NCI-H2196 treated with DMSO at 0.1 percent for 48 hours (cell line): ENCODE measurements around the gene SP8.
A peak's percentile ranks its signal among the peaks of the same experiment; 100 is the strongest.

Source experiments
- DNase-seq: peaks from one replicate; lab custom pipeline; 2025; ENCODE audit not compliant: unreplicated experiment; lab: John Stamatoyannopoulos, UW

SP8 gene

DNA sequence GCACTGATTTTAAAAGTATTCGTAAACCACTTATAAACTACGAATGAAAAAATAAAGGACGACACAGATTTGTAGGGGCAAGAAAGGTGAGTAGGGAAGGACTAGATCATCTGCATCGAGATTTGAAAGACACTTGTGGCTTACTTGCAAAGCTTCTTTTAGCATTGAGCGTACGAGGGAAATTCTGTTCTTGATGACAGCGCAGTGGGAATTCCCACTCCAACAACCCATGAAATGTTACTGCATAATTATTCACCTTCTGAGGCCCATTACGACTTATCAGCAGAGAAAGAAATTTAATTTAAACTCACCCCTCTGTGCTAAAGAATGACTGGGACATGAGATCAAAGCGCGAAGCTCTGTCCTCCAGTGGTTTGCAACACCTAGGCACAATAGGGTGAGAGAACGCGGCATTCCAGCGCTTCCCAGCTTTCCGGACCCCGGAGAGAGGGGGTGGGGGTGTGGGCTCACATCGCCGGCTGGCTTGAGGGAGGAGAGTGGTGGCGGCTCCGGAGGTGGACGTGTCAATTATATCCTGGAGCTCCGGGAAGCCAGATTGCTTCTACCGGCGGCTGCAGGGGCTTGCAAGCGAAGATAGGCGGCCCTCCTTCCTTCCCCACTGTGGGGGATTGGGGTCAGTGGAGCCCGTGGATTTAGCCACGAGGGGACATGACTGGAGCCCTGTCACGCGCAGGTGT, 10.3 kb downstream of the SP8 start:
- DNase-seq: no peak

DNA sequence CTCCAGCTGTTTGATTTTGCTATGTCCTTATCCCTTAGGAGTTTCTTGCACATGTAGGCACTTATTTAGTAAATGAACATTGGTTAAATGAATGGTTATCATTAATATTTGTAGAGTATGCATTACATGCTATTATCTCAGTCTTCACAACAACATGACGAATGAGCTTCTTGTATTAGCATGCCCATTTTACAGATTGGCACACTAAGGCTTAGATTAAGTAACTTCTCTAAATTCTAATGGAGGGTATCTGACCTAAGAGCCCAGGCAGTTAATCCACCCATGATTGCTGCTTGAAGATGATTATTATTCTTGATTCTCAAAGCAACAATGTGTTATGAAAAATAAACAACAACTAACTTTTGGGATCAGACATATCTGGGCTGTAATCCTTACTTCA, 32.7 kb downstream of the SP8 start:
- DNase-seq: no peak

DNA sequence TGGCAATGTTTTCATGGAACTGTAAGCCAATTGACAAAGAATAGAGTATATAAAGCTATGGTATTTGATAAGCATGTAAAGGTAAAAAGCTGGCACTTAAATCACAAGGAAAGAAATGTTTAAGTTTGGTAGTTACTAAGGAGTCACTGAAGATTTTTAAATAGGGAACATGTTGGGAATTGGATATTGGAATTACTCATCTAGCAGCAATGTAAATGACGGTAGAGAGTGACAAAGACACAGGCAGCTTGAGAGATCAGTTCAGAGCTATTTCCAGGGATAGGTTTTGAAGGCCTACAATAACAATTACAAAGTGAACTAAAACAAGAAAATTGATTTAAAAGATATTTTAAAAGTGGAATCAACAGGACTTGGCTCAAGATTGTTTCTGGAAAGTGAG, 36.8 kb downstream of the SP8 start:
- DNase-seq: no peak

DNA sequence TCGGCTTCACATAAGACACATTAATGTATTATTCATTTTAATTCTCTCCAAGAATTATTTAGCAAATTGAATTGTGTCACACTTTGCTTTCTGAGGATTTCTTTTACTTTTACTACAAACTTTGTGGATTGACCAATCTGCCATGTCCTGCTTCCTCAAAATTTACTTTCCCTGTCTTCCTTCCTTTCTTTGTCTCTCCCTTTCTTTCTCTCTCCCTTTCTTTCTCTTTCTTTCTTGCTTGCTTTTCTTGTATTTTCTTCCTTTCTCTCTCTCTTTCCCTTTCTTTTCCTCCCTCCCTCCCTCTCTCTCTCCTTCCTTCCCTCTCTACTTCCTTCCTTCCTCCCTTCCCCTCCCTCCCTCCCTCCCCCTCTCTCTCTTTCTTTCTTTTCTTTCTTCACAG, 37.8 kb downstream of the SP8 start:
- DNase-seq: no peak

DNA sequence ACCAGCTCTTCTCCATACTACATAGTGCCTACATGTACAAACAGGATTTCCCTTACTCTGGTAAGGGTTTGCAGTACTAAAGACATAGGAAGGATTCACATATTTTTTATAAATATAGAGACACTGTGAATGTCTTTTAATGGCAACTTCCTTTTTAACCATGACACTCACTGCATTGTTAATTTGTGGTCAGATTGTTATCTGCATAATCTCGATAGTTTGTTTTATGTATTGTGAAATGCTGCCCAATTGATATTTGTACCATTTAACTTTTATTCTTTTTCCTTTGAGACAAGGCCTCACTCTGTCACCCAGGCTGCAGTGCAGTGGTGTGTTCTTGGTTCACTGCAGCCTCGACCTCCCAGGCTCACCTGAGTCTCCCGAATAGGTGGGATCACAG, 39.7 kb downstream of the SP8 start:
- no peak for DNase-seq

DNA sequence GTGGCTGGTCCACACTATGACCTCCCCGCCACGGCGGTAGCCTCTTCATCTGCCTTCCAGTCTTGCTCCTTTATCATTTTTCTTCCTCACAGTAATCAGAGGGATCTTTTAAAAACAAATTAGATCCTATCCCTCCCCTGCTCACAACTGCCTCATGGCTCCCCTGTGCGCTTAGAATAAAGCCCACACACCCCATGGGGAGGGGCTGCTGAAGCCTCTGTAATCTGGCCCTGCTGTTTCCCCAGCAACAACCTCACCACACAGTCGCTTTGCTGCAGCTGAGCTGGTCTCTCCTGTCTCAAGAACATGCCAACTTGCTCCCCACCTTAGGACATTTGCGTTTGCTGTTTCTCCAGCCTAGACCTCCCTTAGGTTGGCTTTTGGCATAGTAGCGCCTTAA, 41.0 kb downstream of the SP8 start:
- DNase-seq: no peak

DNA sequence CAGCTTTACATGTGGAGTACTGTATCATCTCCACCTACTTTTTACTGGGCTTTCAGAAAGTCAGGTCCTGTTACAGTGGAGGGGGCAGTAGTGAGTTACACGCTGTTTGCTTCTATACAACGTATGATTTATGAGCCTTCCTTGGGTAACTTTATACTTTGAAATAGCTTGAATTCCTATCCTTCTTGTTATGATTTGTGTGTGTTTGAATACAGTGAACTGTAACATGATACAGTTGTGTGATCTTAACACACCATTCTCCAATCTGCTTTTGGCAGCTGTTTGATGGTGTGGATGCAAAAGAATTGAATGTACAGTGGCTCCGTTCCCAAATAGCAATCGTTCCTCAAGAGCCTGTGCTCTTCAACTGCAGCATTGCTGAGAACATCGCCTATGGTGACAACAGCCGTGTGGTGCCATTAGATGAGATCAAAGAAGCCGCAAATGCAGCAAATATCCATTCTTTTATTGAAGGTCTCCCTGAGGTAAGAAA, 41.7 kb downstream of the SP8 start:
- peak; percentile 9 for DNase-seq

DNA sequence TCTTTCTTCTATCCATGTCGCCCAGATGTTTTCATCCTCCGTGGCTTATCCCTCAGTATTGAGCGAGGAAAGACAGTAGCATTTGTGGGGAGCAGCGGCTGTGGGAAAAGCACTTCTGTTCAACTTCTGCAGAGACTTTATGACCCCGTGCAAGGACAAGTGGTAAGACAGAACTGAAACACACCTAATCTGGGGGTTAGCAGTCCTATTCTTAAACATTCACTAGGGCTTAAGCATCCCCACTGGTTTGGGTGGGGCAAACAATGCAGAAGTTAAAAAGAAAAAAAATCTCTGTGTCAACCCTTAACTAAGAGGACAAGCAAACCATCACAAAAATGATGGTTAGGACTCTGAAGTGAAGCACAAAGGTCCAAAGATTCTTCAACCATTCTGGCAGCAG, 43.8 kb downstream of the SP8 start:
- DNase-seq: no peak

DNA sequence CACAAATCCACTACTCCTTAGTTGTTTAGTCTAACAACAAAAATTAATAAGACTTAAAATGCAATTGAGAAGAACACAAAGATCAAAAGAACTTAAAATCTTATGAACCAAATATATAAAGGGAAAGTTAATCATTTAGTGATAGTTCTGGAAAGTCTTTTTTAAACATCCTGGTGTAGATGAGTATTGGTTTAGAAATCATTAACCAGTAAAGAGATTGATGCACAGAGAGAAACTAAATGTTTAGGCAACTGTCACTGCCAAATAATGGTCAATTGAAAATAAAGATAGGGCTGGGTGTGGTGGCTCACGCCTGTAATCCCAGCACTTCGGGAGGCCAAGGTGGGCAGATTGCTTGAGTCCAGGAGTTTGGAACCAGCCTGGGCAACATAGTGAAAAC, 44.9 kb downstream of the SP8 start:
- DNase-seq: no peak

DNA sequence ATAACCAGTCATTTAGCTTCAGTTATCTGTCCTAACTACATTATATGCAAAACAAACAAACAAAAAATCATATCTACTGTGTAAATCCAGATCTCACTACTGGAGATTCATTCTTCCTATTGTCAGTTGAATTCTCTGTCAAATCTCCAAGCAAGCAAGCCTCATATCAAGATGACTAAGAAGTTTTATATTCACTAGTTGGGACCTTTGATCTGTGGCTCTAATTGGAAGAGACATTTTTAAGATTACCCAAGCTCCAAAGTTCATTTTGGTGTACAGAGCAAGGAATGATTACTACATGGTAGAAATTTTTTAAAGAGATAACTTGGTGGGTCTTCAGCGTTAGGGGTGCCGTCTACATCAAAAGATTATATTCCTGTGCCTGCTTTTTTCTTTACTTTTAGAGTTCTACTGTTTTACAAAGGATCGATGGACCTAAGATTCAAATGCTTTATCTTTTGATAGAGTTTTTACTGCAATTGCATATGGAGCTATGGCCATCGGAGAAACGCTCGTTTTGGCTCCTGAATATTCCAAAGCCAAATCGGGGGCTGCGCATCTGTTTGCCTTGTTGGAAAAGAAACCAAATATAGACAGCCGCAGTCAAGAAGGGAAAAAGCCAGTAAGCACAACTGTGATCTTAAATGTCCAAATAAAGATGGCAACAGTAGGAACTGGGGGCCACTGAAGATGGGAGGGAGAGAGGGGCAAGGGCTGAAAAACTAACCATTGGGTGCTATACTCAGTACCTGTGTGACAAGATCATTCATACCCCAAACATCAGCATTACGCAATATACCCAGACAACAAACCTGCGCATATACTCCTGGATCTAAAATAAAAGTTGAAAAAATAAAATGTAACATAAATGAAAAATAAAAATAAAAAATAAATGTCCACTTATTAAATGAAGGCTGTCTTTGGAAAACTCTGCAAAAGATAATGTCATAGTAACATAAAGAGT, 47.9 kb downstream of the SP8 start:
- DNase-seq: no peak

DNA sequence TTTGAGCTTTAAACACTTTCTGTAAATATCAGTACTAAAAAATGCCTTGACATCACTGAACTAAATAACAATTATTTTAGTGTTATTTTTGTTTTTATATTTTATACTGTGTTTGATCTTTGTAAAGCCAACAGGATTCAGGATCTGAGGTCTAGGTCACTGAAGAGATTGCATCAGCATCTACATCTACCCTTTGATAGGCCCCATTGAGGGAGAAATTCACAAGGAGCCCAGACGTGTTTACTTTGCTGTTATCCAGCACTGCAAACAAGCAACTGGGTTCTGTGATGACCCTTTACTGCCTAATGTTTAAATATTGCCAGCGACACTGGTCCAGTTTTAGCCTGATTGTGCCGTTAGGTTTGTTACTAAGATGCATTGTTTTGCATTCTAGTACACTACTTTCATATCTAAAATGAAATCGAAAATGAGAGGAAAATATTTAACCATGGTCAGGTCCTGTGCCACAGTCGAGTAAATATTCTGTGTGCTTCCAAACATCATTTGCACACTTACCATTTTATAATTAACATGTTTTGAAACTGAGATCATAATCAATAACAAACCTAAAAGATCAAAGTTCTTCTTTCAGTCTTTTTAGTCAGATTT, 48.7 kb downstream of the SP8 start:
- no peak for DNase-seq

DNA sequence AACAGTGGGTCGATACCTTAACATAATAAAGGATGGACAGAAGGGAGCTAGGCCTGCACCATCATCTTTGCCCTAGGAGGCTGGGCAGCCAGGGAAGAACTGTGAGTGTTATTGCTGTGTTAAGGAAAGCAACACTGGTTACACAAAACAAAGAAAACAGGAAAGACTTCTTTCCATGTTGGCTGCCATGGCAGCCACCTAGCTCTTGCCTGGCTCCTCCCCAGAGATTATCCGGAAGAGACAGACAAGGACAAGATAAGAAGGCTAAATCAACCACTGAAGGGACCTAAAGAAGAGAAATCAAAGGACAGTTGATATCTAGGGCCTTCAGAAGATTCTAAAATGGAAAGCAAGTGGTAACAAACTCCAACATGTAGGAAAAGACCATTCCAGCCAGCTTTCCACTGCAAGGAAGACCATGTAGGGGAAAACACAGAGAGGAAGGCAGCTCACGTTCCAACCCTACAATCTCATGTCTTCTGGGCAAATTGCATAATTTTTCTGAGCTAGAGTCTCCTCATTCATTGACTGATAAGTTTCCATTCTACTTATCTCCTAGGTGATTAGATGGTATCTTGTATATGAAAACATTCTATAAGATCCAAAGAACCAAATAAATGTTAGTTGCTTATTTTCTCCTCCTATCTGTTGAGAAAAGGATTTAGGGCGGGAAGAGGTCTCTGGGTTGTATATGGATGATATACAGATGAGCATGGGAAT, 51.2 kb downstream of the SP8 start:
- no peak for DNase-seq
